Peyer's patch (tissue), 4 donors: ENCODE results near the gene LMNTD1. TPM values are rescaled to one million over a fixed set of nuclear protein-coding genes. Genes with fewer than 3 reads are reported as not detected.

ENCODE experiments used
- DNase-seq, 3 donors: peaks; one replicate each; pipeline ENCODE4 v3.0.0-alpha.2; 2017 to 2019
- H3K27ac ChIP-seq, 4 donors: fragments of 200-600 bp; sonication (generic); one replicate each; pipeline ENCODE4 v1.5.1; 2016 to 2019
- H3K27me3 ChIP-seq, 2 donors: fragments of 200-600 bp; sonication (generic); one replicate each; pipeline ENCODE4 v1.5.1; 2019
- H3K36me3 ChIP-seq, 3 donors: fragments of 200-600 bp; sonication (generic); one replicate each; pipeline ENCODE4 v1.5.1; 2016 to 2019
- H3K4me1 ChIP-seq, 4 donors: fragments of 200-600 bp; sonication (generic); one replicate each; pipeline ENCODE4 v1.5.1; 2016 to 2019
- H3K4me3 ChIP-seq, 4 donors: fragments of 200-600 bp; sonication (generic); 1 replicate in 3 of 4; 2 replicates in 1 of 4; pipeline ENCODE4 v1.5.1; 2016 to 2019; ENCODE audit warnings: mild to moderate bottlenecking in 1 of 4
- H3K9me3 ChIP-seq, 4 donors: fragments of 200-600 bp; sonication (generic); one replicate each; pipeline ENCODE4 v1.5.1; 2016 to 2019; ENCODE audit warnings: mild to moderate bottlenecking in 1 of 4
- POLR2A ChIP-seq, 2 donors: fragments of 450-650 bp; IDR thresholded peaks; one replicate each; pipeline ENCODE4 v1.5.1; 2017; ENCODE audit warnings: antibody characterized with exemption in 2 of 2, mild to moderate bottlenecking in 2 of 2, moderate library complexity in 2 of 2
- total RNA-seq, 4 donors: library from RNA; depleted of rRNA; stranded (reverse); fragments of >200 nt; gene quantifications; one replicate each; pipeline ENCODE4 v1.1.0, GENCODE V29; 2016
- TF ChIP-seq, protein P1 (sequence below), 6 experiments: fragments of 450-650 bp in 4 of 6; fragments of 200-600 bp in 2 of 6; sonication (generic) in 1 of 6; IDR thresholded peaks; one replicate each; pipeline ENCODE4 v1.5.1; 2017 to 2019; ENCODE audit warnings: antibody characterized with exemption in 6 of 6, mild to moderate bottlenecking in 3 of 6, moderate library complexity in 1 of 6

LMNTD1 gene
- total RNA-seq, 4 donors from 2014 or later, result not detected

DNA sequence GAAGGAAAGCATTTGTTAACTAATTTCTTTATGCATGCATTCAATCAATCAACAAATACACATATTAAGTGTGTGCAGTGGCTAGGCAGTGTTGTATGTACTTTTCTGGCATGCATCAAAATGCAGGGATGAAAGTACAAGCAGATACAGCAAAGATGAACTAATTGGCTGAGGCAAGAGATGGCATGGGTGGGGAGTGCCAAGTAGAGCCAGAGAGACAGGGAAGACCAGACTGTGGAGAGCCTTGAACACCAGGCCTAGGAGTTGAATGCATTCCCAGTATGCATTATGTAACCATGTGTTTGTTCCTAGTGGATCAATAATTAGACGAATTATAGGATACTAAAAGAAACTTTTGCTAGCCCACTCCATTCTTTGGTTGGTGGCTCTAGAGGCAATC, 17.3 kb upstream of the LMNTD1 start:
- TF ChIP-seq, protein P1, sequence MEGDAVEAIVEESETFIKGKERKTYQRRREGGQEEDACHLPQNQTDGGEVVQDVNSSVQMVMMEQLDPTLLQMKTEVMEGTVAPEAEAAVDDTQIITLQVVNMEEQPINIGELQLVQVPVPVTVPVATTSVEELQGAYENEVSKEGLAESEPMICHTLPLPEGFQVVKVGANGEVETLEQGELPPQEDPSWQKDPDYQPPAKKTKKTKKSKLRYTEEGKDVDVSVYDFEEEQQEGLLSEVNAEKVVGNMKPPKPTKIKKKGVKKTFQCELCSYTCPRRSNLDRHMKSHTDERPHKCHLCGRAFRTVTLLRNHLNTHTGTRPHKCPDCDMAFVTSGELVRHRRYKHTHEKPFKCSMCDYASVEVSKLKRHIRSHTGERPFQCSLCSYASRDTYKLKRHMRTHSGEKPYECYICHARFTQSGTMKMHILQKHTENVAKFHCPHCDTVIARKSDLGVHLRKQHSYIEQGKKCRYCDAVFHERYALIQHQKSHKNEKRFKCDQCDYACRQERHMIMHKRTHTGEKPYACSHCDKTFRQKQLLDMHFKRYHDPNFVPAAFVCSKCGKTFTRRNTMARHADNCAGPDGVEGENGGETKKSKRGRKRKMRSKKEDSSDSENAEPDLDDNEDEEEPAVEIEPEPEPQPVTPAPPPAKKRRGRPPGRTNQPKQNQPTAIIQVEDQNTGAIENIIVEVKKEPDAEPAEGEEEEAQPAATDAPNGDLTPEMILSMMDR (IDR thresholded peaks at IDR 0.05), result no peak
- TF ChIP-seq POLR2A (IDR thresholded peaks at IDR 0.05), result no peak
- Histone ChIP-seq H3K4me3 (no peak overlapping the region), H3K27me3 (no peaks in the 10 kb centered on the region)

GRCh38 chr12:25566202-25566949, 13.3 kb upstream of the LMNTD1 start:
- Histone ChIP-seq H3K4me3 (no peak overlapping the region), H3K27ac (no peak overlapping the region), H3K9me3 (no peaks in the 10 kb centered on the region), H3K4me1 (no peaks in the 10 kb centered on the region), H3K27me3 (no peaks in the 10 kb centered on the region), H3K36me3 (no peaks in the 10 kb centered on the region)
- TF ChIP-seq POLR2A (IDR thresholded peaks at IDR 0.05), result no peak
- TF ChIP-seq, protein P1 (IDR thresholded peaks at IDR 0.05), result no peak
- no peak for DNase-seq

More for the DNA sequence above, 17.3 kb upstream of the LMNTD1 start:
- no peak for DNase-seq
- no peak overlapping the region for H3K27ac ChIP-seq
- H3K4me1 ChIP-seq, result no peaks in the 10 kb centered on the region
- H3K36me3 ChIP-seq, result no peaks in the 10 kb centered on the region
- H3K9me3 ChIP-seq, result no peaks in the 10 kb centered on the region

GRCh38 chr12:25558586-25558985, 5.5 kb upstream of the LMNTD1 start:
- Histone ChIP-seq H3K9me3 (no peaks in the 10 kb centered on the region), H3K36me3 (no peaks in the 10 kb centered on the region), H3K27ac (no peak overlapping the region), H3K4me3 (no peak overlapping the region), H3K4me1 (no peaks in the 10 kb centered on the region), H3K27me3 (no peaks in the 10 kb centered on the region)
- no peak for TF ChIP-seq POLR2A (IDR thresholded peaks at IDR 0.05)
- TF ChIP-seq, protein P1 (IDR thresholded peaks at IDR 0.05), result no peak
- DNase-seq, result no peak

GRCh38 chr12:25557830-25558436, 4.8 kb upstream of the LMNTD1 start:
- TF ChIP-seq, protein P1 (IDR thresholded peaks at IDR 0.05), result peak in 3 of 6 experiments; percentile 21 to 37 (median 25)
- no peak for TF ChIP-seq POLR2A (IDR thresholded peaks at IDR 0.05)
- Histone ChIP-seq H3K27me3 (no peaks in the 10 kb centered on the region), H3K36me3 (no peaks in the 10 kb centered on the region), H3K4me1 (no peaks in the 10 kb centered on the region), H3K4me3 (no peak overlapping the region), H3K27ac (no peak overlapping the region), H3K9me3 (no peaks in the 10 kb centered on the region)
- no peak for DNase-seq

DNA sequence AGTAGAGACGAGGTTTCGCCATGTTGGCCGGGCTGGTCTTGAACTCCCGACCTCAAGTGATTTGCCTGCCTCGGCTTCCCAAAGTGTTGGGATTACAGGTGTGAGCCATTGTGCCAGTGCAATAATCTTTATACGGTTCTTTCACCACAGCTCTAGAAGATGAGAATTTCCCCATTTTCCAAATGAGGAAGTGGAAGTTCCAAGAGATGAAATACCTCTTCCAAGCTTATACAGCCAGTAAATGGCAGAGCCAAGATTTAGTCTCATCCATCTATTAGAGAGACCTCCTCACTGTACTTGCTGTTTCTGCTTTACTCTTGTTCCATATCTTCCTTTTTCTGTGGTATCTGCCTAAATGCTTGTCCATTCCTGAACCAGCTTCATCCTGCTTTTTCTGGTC, 3.1 kb upstream of the LMNTD1 start:
- Histone ChIP-seq H3K4me1 (no peaks in the 10 kb centered on the region), H3K9me3 (no peaks in the 10 kb centered on the region), H3K27ac (no peak overlapping the region), H3K36me3 (no peaks in the 10 kb centered on the region), H3K27me3 (no peaks in the 10 kb centered on the region), H3K4me3 (no peak overlapping the region)
- TF ChIP-seq POLR2A (IDR thresholded peaks at IDR 0.05), result no peak
- TF ChIP-seq, protein P1 (IDR thresholded peaks at IDR 0.05), result no peak
- no peak for DNase-seq
